MM.1S (cell line): ENCODE results near the gene GDF2.

Experiments used
- CTCF ChIP-seq: fragments of 300-600 bp; sonication (generic); IDR thresholded peaks from 2 replicates; pipeline ENCODE4 v1.5.1; 2016; ENCODE audit warnings: antibody characterized with exemption, low read length, mixed read lengths
- EZH2phosphoT487 ChIP-seq: fragments of 300-600 bp; sonication (generic); IDR thresholded peaks from 2 replicates; pipeline ENCODE4 v1.6.1; 2018; ENCODE audit warnings: antibody characterized with exemption, low read length

- TF ChIP-seq CTCF (no peak), EZH2phosphoT487 (no peak)
Measured at GRCh38 chr10:47366731-47367460, 44.6 kb downstream of the GDF2 start.
